Breast epithelium (tissue), 4 donors: ENCODE data around the gene C10orf105. TPM values are rescaled to one million over a fixed set of nuclear protein-coding genes. Genes with fewer than 3 reads are reported as not detected.

Experiments
- DNase-seq, 2 donors: peaks; one replicate each; pipeline ENCODE4 v3.0.0-alpha.2; 2019; ENCODE audit warnings: low spot score in 2 of 2
- H3K27ac ChIP-seq, 2 donors: fragments of 200-600 bp; sonication (generic) in 1 of 2; one replicate each; pipeline ENCODE4 v1.5.1; 2016 to 2019; ENCODE audit warnings: mild to moderate bottlenecking in 1 of 2
- H3K27me3 ChIP-seq, 2 donors: fragments of 200-600 bp; sonication (generic) in 1 of 2; one replicate each; pipeline versions ENCODE4 v1.5.1 to v1.6.0; 2017 to 2019; ENCODE audit warnings: control low read depth in 1 of 2, mild to moderate bottlenecking in 1 of 2
- H3K36me3 ChIP-seq: fragments of 200-600 bp; one replicate; pipeline ENCODE4 v1.5.1; 2019
- H3K4me1 ChIP-seq, 2 donors: fragments of 200-600 bp; sonication (generic); one replicate each; pipeline ENCODE4 v1.5.1; 2016 to 2019; ENCODE audit warnings: control low read depth in 1 of 2
- H3K4me3 ChIP-seq, 3 donors: fragments of 200-600 bp; sonication (generic); 1 replicate in 2 of 3; 2 replicates in 1 of 3; pipeline ENCODE4 v1.5.1; 2016 to 2019; ENCODE audit warnings: mild to moderate bottlenecking in 3 of 3, moderate library complexity in 2 of 3
- H3K9me3 ChIP-seq, 2 donors: fragments of 200-600 bp; sonication (generic) in 1 of 2; one replicate each; pipeline ENCODE4 v1.5.1; 2016 to 2019; ENCODE audit warnings: control low read depth in 1 of 2
- POLR2A ChIP-seq: fragments of 450-650 bp; IDR thresholded peaks from one replicate; pipeline ENCODE4 v1.6.1; 2016; ENCODE audit warnings: antibody characterized with exemption, mild to moderate bottlenecking, moderate library complexity
- POLR2AphosphoS5 ChIP-seq, 3 donors: sonication (generic); formaldehyde crosslinking; IDR thresholded peaks; one replicate each; pipeline ENCODE4 v1.6.1; 2017; ENCODE audit warnings: antibody characterized with exemption in 3 of 3
- intact Hi-C: fragments of 100-400 bp; cut with DNase I; formaldehyde crosslinking; loops from one replicate; pipeline ENCODE4 v1.15.1; 2023; ENCODE audit warnings: low total_unique reads
- total RNA-seq, 3 donors: library from RNA; depleted of rRNA; stranded (reverse); fragments of >200 nt; gene quantifications; one replicate each; pipeline ENCODE4 v1.1.0, GENCODE V29; 2016
- TF ChIP-seq, protein P1 (sequence below), 3 donors: fragments of 450-650 bp; IDR thresholded peaks; one replicate each; pipeline ENCODE4 v1.5.1; 2016 to 2017; ENCODE audit warnings: antibody characterized with exemption in 3 of 3, mild to moderate bottlenecking in 3 of 3, moderate library complexity in 3 of 3

C10orf105 gene
- total RNA-seq, 3 donors from 2014 or later, result under 0.01 to 0.29 TPM; not detected in 1

DNA sequence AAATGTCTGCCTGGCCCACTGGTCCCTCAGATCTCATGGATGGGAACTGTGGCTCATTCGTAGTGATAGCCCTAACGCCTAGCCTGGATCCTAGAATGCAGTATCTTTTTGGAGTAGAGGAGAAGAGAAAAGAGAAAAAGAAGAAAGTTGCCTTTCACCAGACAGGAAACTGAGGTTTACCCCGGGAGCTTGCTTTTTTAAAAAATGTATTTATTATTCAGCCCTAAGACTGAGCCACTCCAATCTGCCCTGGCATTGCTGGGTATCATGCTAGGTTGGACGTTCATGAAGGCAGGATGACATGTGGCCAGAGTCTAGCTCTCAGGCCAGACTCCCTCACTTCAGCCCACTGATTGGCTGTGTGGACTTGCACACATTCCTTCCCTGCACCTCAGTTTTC lies 21.5 kb upstream of the C10orf105 start:
- peaks cover 0 to 6% of the 10 kb centered on the region in 2 donors for H3K9me3 ChIP-seq
- H3K4me3 ChIP-seq, result no peak overlapping the region
- no peak for TF ChIP-seq POLR2A
- no peak for TF ChIP-seq POLR2AphosphoS5 (IDR thresholded peaks at IDR 0.05)
- TF ChIP-seq, protein P1, sequence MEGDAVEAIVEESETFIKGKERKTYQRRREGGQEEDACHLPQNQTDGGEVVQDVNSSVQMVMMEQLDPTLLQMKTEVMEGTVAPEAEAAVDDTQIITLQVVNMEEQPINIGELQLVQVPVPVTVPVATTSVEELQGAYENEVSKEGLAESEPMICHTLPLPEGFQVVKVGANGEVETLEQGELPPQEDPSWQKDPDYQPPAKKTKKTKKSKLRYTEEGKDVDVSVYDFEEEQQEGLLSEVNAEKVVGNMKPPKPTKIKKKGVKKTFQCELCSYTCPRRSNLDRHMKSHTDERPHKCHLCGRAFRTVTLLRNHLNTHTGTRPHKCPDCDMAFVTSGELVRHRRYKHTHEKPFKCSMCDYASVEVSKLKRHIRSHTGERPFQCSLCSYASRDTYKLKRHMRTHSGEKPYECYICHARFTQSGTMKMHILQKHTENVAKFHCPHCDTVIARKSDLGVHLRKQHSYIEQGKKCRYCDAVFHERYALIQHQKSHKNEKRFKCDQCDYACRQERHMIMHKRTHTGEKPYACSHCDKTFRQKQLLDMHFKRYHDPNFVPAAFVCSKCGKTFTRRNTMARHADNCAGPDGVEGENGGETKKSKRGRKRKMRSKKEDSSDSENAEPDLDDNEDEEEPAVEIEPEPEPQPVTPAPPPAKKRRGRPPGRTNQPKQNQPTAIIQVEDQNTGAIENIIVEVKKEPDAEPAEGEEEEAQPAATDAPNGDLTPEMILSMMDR (IDR thresholded peaks at IDR 0.05), result no peak
- no peak overlapping the region for H3K27ac ChIP-seq
- H3K27me3 ChIP-seq, result no peaks in the 10 kb centered on the region
- peaks cover 0 to 18% of the 10 kb centered on the region in 2 donors for H3K4me1 ChIP-seq
- DNase-seq, result no peak
- intact Hi-C loops, result no loop called here
- H3K36me3 ChIP-seq, result no peaks in the 10 kb centered on the region

DNA sequence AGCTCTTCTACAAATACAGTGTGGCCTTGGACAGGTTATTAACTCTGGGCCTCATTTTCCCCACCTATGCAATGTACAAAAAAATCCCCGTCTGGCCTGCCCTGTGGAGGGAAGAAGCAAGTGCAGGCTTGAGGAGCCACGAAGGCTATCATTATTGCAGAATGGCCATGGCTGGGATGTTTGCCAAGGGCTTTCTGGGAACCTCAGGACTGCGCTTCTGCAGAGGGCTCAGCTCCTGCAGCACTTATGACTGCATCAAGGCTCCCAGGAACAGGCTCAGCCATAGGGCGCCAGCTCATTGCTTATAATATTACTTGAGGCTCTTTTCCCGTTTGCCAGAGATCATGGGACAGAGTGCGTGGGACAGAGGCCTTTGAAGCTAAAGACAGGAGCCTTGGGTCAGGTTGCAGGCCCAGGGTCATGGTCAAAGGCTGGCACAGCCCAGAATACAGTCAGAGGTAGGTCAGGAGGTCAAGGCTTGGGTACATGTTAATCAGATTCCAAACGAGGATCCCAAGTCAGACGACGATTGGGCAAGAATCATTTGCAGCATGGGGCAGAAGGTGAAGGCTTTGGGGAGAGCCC lies 20.6 kb upstream of the C10orf105 start:
- peaks cover 0 to 18% of the 10 kb centered on the region in 2 donors for H3K4me1 ChIP-seq
- H3K27me3 ChIP-seq, result no peaks in the 10 kb centered on the region
- peaks cover 0 to 6% of the 10 kb centered on the region in 2 donors for H3K9me3 ChIP-seq
- no peak overlapping the region for H3K27ac ChIP-seq
- H3K4me3 ChIP-seq, result no peak overlapping the region
- intact Hi-C loops, result no loop called here
- no peak for DNase-seq
- H3K36me3 ChIP-seq, result no peaks in the 10 kb centered on the region
- no peak for TF ChIP-seq POLR2A
- no peak for TF ChIP-seq POLR2AphosphoS5 (IDR thresholded peaks at IDR 0.05)
- TF ChIP-seq, protein P1 (IDR thresholded peaks at IDR 0.05), result no peak

DNA sequence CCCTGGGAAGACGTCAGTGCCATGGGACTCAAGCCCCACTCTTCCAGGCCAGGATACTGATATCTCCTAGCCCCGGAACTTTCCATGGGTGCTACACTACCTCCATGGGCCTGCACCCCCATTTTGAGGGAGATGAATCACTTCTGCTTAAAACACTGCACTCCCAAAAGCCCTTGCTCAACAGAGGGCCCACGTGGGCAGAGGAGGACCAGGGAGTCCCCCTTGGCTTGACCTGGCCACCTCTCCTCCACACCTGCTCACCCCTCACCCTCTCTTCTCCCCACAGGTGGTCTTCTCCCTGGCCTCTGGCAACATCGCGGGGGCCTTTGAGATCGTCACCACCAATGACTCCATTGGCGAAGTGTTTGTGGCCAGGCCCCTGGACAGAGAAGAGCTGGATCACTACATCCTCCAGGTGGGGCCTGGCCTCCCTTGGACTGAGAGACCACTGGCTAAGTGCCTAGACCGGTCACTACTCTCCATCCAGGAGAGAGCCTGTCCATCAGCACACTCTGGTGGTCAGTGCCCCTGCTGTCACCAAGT lies 19.9 kb upstream of the C10orf105 start:
- H3K4me3 ChIP-seq, result no peak overlapping the region
- no peak for DNase-seq
- H3K36me3 ChIP-seq, result no peaks in the 10 kb centered on the region
- peaks cover 0 to 6% of the 10 kb centered on the region in 2 donors for H3K9me3 ChIP-seq
- intact Hi-C loops, result no loop called here
- peaks cover 0 to 18% of the 10 kb centered on the region in 2 donors for H3K4me1 ChIP-seq
- no peak overlapping the region for H3K27ac ChIP-seq
- TF ChIP-seq POLR2A, result no peak
- TF ChIP-seq, protein P1 (IDR thresholded peaks at IDR 0.05), result no peak
- no peak for TF ChIP-seq POLR2AphosphoS5 (IDR thresholded peaks at IDR 0.05)
- H3K27me3 ChIP-seq, result no peaks in the 10 kb centered on the region

DNA sequence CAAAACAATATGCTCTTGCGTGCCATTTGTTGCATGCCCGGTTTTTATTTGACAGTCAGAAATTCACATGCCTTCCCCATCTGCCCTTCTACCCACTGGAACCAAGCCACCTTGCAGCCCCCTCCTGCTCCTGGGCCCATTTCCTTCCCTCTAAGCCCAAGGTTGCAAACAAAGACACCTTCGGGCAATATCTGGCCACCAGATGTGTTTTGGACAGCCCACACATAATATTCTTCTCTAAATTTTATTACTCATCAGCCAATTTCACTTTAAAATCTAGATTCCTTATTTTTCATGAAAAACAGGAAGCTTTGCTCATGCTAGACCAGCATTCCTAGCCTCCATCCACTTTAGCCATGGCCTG lies 18.2 kb upstream of the C10orf105 start:
- Histone ChIP-seq H3K27me3 (no peaks in the 10 kb centered on the region), H3K4me1 (peaks cover 0 to 18% of the 10 kb centered on the region in 2 donors), H3K9me3 (peaks cover 0 to 3% of the 10 kb centered on the region in 2 donors), H3K4me3 (no peak overlapping the region), H3K36me3 (no peaks in the 10 kb centered on the region), H3K27ac (peak overlapping the region; percentile 82 to 86)
- DNase-seq, result no peak
- intact Hi-C loops, result no loop called here
- TF ChIP-seq, protein P1 (IDR thresholded peaks at IDR 0.05), result no peak
- TF ChIP-seq POLR2AphosphoS5 (IDR thresholded peaks at IDR 0.05), result no peak
- TF ChIP-seq POLR2A, result no peak

DNA sequence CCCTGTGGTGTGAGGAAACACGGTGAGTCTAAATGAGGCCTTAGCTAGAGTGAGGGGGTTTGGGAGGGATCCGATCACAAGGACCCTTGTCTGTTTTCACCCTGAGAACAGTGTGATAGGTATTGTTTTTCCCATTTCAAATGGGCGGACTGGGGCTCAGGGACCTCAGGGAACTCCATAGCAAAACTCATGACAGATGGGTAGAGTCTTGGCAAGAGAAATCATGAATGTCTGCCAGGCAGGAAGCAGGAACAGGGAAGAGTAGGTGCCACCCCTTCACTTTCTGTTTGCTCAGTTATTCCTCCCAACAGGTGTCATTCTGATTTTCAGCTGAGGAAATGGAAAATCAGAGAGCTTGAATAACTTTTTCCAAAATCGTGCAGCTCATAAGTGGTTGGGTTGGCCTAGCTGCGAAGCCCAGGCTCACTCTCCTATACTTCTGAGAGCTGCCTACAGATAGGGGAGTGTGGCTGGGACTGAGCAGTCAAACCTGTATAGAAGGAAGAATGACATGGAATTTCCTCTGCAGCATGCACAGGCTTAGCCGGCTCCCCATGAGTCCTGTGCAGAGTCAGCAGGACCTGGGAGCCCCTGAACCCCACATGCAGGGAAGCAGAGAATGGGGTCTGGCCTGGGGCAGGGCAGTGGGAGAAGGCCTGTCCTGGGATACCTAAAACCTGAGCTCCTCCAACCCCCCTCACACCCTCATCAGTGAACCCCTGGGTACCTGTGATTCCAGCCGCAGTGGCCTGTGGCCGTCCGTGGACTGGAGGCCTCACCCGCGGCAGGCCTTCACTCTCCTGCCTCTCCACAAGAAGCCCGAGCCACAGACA lies 17.6 kb upstream of the C10orf105 start:
- Histone ChIP-seq H3K4me3 (no peak overlapping the region), H3K4me1 (peaks cover 0 to 18% of the 10 kb centered on the region in 2 donors), H3K9me3 (no peaks in the 10 kb centered on the region), H3K36me3 (no peaks in the 10 kb centered on the region), H3K27ac (peak overlapping the region; percentile 82 to 86), H3K27me3 (no peaks in the 10 kb centered on the region)
- TF ChIP-seq, protein P1 (IDR thresholded peaks at IDR 0.05), result no peak
- TF ChIP-seq POLR2A, result no peak
- TF ChIP-seq POLR2AphosphoS5 (IDR thresholded peaks at IDR 0.05), result no peak
- peak in 1 of 2 donors; percentile 61 for DNase-seq
- intact Hi-C loops, result no loop called here
